ENCODE results near the gene CNOT6L.
A peak's percentile ranks its signal among the peaks of the same experiment; 100 is the strongest.

The CNOT6L gene

DNA sequence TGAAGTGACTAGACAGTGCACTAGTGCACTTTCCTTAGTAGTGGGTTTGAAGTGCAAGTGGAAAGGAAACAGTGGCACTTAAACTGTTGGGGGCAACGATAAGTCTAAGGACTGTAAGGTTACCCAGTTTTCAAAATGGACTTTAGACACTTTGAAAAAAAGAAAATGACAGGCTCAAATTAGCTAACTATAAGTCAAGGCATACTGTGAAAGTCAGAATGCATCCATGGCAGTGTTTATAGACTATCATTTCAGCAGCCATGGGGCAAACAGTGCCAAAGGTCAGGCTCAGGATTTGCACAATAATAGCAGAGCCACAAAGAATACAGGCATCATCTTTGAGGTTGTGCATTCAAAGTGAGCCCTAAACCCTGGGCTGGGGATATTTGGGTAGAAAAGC lies 109.1 kb downstream of the CNOT6L start:
- DNase-seq, result no peak

DNA sequence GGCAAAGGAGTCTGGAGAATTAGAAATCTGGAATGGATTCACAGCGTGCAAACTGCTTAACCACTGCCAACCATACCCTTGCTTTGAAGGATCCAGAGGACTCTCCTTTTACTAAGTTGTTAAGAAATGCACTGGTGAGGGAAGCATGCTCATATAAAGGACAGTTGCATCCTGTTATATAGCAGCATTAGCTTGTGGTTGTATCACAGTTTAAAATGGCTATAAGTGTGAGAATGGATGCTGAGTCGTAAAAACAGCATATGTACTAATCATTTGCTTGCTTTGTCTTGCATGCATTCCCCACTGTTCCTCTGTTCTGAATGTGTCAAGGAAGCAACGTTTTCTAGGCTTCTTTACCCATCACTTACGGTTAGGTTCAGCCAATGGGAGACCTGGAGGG lies 112.5 kb downstream of the CNOT6L start:
- DNase-seq, result no peak

DNA sequence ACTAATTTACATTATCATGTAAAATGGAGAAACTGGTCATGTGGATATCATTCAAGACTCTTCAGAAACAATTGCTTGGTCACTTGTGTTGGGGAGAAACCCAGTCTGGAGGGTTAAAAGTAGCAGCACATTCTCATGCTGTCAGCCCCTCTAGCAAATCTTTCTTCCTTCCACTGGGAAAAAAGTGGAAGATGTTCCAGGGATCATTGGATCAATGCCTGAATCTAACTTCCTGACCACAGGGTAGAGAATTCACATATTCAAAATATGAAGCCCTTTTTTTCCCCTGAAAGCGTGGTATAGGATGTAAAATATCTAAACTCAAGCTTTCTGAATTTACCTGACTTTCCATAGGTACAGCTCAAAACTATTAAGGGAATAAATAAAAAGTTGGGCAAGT lies 115.5 kb downstream of the CNOT6L start:
- DNase-seq, result no peak

- no peak for DNase-seq
These were observed 118.0 kb downstream of the CNOT6L start for GRCh38 chr4:77701121-77701520.

DNA sequence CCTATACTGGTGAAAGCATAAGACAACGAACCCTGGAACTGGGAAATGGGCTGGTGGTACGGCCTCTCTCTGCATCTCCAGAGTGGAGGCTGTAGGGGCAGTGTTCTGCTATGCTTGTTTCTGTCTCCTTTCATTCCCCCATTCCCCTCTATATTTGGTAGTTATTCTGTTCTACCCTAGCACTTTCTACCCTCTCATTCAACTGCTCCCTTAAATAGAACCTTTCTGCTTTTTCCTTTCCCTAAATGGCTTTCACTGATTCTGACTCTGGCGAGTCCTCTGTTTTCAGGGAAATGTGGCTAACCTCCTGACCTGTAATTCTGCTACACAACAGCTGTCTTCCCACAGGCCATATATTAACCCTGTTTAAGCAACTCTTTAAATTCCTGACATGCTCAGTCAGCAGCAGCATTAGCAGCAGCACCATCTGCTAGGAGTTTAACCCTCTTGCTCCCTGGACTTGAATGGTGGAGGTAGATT lies 119.4 kb downstream of the CNOT6L start:
- DNase-seq, result peak; percentile 77

DNA sequence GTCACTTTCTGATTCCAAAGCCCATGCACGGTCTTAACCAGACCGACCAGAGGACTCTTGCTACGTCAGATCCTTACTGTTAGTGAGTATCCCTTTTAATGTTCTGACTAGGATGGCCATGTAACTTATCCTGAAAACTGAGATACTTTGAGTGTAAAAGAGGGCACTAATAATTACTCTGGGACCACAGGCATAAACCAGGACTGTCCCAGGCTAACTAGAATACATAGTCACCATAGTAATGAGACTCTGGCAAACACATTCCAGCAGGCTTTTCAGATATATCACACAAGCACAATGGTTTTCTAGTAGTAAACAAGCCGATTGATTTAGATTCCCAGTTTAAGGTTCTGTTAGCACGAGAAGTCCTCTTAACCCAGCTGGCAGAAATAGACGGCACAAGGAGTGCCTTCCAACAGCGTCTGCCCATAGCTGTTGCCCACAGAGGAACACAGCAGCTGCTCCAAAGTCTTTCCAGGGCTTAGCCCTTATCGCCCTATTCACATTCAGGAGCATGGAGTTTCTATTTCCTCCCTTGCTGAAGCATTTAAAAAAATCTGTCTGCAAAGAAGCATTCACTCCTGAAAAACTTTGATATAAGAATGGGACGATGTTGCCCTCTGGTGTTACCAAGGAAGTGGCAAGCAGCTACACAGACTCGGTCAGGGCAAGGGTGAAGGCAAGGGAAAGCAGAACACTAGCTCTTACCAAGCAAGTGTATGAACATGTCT lies 121.1 kb downstream of the CNOT6L start:
- no peak for DNase-seq

- no peak for DNase-seq
These were observed 123.4 kb downstream of the CNOT6L start for GRCh38 chr4:77695774-77696173.

DNA sequence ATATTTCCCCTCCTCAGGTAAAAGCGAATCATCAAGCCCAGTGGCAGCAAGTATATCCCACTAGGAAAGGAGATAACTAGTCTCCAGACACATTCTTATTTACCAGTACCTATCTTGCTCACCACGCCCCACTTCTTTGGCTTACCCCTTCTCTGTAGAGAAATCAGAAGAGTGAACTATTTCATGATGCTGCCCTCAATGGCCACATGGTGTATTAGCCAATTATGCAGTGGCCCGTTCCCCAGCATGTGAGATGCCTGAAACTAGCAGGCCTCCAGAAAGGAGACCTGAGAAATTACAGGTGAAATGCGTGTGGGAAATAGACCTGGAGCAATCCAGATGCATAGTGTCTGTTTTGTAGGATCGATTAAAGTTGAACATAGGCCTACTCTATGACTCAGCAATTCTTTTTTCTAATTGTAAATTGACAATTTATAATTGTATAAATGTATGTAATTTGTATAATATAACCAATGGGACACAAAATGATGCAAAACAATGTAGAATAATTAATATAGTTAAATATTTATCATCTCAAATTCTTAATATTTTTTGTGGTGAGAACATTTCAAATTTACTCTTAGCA lies 126.2 kb downstream of the CNOT6L start:
- DNase-seq, result no peak

DNA sequence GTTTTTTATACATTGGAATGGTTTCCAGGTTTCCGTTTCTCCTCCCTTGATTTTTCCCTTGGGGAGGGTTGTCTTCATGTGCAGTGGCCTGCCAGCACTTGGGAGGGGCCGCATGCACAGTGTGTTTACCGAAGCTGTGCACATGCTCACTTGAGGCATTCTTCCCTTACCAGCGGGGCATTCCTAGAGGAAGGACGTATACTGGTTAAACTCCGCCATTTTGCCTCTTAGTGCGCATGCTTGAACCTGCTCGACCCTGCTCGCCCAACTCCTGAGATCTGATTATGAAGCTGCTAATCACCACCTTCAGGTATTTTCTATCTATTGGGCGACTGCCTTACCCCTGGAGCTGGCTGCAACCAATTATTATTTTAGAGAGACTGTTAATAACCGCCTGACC lies 137.4 kb downstream of the CNOT6L start:
- no peak for DNase-seq

- DNase-seq, result no peak
These were observed 142.3 kb downstream of the CNOT6L start for GRCh38 chr4:77676842-77677241.

GRCh38 chr4:77671051-77671450 lies 148.1 kb downstream of the CNOT6L start:
- no peak for DNase-seq

DNA sequence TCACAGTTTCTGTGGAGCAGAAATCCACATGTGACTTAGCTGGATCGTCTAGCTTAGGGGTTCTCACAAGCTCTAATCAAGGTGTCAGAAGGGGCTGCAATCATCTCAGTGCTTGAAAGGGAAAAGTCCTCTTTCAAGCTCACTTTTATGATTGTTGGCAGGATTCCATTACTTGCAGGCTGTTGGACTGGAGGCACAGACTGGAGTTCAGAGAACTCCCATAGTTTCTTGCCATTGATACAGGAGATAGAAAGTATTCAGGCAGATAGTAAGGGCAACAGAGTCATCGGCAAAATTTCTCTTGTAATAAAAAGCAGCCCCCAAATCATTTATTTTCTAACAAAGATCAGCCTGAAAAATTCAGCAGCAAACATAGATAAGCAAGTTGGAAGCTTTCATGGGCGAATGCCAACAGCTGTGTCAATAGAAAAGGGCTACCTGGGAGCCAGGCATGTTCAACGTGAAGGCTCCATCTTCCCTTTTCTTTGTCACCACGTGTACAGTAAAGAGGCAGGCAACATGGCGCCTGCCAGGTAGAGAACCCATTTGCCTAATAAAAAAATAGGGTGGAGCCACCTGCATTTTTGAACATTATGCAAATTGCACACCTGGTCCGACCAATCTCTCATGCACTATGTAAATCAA lies 149.1 kb downstream of the CNOT6L start:
- DNase-seq, result no peak

- no peak for DNase-seq
These were observed 153.6 kb downstream of the CNOT6L start for GRCh38 chr4:77665381-77666069.
